T-helper 1 cell treated with Interleukin-12 subunit alpha and Interleukin-12 subunit beta and Interleukin-4 antibody, amounts not matched to agents 30 ng/mL and 1 ng/mL, for 36 hours (primary cell): Measurements from ENCODE around the gene CILP2. TPM values are rescaled to one million over a fixed set of nuclear protein-coding genes. Genes with fewer than 3 reads are reported as not detected.

Source experiments
- intact Hi-C: fragments of 100-400 bp; cut with micrococcal nuclease; formaldehyde crosslinking; loops from one replicate; pipeline ENCODE4 v1.15.1; 2024
- total RNA-seq: library from RNA; stranded (reverse); gene quantifications from 2 replicates; pipeline ENCODE4 v1.2.3, GENCODE V29; 2022

CILP2 gene
- total RNA-seq, 1 donor from 2014 or later = 0.17 TPM

- intact Hi-C loops = loop anchor here (5.0 kb wide), 1 partner anchor 132 kb away; the partner anchor contains the start of gene ATP13A1
These were observed 8.2 kb upstream of the CILP2 start for GRCh38 chr19:19529783-19530422.

GRCh38 chr19:19530423-19530804 is 7.7 kb upstream of the CILP2 start:
- intact Hi-C loops = loop anchor here (5.0 kb wide), 1 partner anchor 132 kb away; the partner anchor contains the start of gene ATP13A1

- intact Hi-C loops = loop anchor here (5.0 kb wide), 1 partner anchor 131 kb away; the partner anchor contains the start of gene ATP13A1
These were observed 7.2 kb upstream of the CILP2 start for GRCh38 chr19:19530889-19531288.

- intact Hi-C loops = loop anchor here (1.0 to 5.0 kb wide), 4 partner anchors 111 to 427 kb away; partner anchors contain the start of genes ATP13A1 and GMIP
These were observed 5.9 kb upstream of the CILP2 start for GRCh38 chr19:19531951-19532805.

DNA sequence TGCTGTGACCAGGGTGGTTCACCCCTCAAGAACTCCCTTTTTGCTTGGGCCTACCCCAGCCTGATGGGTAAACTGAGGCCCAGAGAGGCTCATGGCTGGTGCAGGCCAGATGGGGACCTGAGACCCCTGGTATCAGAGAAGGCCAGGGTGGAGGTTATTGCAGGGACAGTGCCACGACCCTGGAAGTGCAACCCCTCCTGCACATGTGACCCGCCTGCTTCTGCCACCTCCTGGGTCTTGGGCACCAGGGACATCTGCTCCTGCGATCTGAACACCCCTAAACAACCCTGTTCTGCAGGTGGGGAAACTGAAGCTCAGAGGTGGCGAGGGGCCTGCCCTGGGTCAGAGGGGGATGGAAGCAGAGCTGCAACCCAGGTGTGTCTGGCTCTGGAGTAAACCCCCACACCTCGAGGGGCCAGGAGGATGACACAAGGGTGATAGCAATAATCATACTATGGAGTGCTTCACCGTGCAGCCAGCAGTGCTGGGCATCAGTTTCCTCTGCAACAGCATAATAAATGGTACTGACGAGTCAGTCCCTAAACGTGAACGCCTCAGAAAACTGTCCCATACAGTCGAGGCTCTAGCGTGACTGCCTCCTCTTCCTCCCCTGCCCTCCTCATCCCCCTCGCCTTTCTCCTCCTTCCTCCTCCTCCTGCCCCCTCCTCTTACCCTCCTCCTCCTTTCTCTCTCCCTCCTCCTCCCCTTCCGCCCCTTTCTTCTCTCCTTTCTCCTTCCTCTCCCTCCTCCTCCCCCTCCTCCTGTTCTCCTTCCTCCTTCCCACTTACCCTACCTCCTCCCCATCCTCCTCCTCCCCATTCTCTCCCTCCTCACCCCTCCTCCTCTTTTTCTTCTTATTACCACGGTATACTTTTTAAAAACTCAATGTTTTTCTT is 5.0 kb upstream of the CILP2 start:
- intact Hi-C loops = loop anchor here (1.0 to 5.0 kb wide), 4 partner anchors 110 to 426 kb away; partner anchors contain the start of genes ATP13A1 and GMIP

GRCh38 chr19:19533841-19534240 is 4.2 kb upstream of the CILP2 start:
- intact Hi-C loops = loop anchor here (2.0 to 5.0 kb wide), 2 partner anchors 128 to 243 kb away; partner anchors contain the start of gene ATP13A1

- intact Hi-C loops = loop anchor here (5.0 kb wide), 1 partner anchor 128 kb away; the partner anchor contains the start of gene ATP13A1
These were observed 3.4 kb upstream of the CILP2 start for GRCh38 chr19:19534556-19535265.

DNA sequence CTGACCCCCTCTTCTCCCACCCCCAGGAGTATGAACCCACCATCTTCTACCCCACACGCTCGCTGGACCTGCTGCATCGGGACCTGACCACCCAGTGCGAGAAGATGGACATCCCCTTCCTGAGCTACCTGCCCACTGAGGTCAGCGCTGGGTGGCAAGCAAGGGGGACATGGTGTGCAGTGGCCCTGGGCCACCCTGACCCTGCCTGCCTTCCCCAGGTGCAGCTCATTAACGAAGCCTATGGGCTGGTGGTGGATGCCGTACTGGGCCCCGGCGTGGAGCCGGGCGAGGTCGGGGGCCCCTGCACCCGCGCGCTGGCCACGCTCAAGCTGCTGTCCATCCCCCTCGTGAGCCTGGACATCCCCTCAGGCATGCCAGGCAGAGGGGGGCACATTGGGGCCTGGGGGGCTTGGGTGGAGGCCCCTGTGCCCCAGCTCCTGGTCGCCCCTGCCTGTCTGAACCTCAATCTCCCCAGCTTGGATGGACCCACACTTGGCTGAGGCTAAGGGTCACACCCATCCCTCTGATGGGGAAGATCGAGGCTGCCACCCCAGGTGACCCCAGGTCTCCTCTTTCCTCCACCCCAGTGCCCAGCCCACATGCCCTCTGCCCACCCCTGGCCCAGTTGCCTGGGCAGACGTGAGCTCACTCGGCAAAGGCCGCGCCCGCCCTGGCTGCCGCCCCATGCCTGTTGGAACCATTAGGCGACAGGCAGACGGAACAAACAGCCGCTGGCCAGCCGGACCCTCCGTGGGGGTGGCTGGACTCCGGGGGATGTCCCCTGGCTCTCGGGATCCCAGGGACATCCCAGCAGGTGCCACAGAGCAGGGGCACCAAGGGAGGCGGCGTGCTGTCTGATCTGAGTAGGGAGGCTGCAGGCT is 2.5 kb upstream of the CILP2 start:
- intact Hi-C loops = no loop called here

DNA sequence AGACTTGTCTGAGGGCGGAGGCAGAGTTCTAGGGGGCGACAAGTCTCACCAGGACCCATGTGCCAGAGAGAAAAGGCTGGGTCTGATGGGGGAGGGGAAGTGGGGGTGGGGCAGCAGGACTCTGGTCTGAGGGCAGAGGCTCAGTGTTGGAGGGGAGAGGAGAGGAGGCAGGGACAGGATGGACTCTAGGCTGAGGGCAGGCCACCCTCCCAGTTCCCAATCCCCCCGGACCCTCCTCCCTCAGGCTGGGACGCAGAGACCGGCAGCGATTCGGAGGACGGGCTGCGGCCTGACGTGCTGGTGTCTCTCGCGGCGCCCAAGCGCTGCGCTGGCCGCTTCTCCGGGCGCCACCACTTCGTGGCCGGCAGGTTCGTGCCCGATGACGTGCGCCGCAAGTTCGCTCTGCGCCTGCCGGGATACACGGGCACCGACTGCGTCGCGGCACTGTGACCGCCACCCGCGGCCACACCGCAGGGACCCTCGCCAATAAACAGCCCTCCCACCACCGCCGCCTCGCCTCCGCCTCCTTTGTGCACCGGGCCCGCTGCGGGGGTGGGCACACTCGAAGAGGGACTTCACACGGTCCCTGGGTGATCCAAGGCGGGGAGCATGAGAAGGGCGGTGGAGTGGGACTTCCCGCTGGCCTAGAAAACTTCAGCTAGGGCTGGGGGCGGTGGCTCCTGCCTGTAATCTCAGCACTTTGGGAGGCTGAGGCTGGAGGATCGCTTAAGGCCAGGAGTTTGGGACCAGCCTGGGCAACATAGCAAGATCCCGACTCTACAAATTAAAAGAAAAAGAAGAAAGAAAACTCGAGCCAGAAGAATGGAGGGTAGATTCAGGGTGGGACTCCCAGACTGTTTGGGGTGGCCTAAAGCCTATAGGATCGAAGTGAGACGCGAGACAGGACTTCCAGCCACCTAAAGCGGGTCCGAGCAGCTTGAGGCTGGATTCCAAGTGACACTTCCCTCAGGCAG is 703 bp upstream of the CILP2 start:
- intact Hi-C loops = no loop called here

GRCh38 chr19:19538785-19539166 is 711 bp downstream of the CILP2 start:
- intact Hi-C loops = no loop called here

DNA sequence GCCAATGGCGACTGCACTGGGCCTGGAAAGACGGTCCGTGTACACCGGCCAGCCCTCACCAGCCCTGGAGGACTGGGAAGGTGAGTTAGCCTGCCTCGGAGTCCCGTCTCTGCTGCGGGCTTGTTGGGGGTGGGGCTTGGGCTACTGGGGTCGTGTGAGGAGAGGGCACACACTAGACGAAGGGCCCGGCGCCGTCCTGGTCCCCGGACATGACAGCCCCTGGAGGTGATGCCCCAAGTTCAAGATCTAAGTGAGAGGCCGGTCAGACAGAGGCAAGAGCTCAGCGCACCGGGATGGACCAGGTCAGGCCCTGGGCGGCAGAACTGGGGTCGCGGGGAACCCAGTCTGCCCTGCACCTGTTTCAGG is 1.6 kb downstream of the CILP2 start:
- intact Hi-C loops = loop anchor here (2.0 to 5.0 kb wide), 4 partner anchors 59 to 328 kb away; partner anchors contain the start of genes GMIP and ZNF253

GRCh38 chr19:19540064-19540714 is 2.1 kb downstream of the CILP2 start:
- intact Hi-C loops = loop anchor here (2.0 to 5.0 kb wide), 4 partner anchors 59 to 327 kb away; partner anchors contain the start of genes GMIP and ZNF253

GRCh38 chr19:19540715-19541515 is 2.9 kb downstream of the CILP2 start:
- intact Hi-C loops = loop anchor here (1.0 to 5.0 kb wide), 5 partner anchors 58 to 326 kb away; partner anchors contain the start of genes GMIP, PBX4 and ZNF253

DNA sequence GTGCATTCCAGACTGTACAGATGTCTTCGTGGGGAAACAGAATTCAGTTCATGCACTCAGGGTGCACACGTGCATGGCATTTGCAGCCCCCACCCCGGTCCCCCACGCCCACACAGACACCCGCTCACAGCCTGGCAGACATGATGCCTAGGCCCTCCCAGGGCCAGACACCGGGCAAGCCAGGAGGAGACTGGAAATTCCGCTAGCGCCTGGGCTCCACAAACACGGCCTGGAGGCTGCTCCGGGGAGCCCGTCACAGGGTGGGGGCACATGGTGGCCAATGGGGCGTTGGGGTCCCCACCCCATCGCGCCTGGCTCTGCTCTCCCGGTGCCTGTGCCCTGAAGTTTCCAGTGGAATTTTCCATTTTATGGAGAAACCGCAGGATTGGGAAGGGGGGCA is 3.6 kb downstream of the CILP2 start:
- intact Hi-C loops = loop anchor here (1.0 to 5.0 kb wide), 5 partner anchors 57 to 326 kb away; partner anchors contain the start of genes GMIP, PBX4 and ZNF253

- intact Hi-C loops = loop anchor here (5.0 kb wide), 1 partner anchor 325 kb away; the partner anchor contains the start of gene ZNF253
These were observed 4.4 kb downstream of the CILP2 start for GRCh38 chr19:19542507-19542906.

DNA sequence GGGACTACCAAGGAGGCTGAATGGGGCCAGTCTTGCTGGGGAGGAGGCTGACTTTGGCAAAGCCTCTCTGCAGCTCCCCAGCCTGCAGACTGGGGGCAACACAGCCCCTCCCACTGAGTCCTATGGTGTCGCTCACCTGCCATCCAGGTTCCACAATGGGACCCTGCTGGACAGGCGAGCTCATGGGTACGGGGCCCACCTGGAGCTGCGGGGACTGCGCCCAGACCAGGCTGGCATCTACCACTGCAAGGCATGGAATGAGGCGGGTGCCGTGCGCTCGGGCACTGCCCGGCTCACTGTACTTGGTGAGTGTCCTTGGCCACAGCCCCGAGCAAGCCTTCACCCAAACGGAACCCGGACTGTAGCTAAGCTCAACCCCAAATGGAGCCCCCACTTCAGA is 5.0 kb downstream of the CILP2 start:
- intact Hi-C loops = loop anchor here (5.0 kb wide), 1 partner anchor 324 kb away; the partner anchor contains the start of gene ZNF253
